ENCODE data around the gene MRPL28.
"Not testable (repeated sequence)": the region's sequence is repeated elsewhere in the genome, so short reads cannot be mapped to it uniquely, and the experiment has no call there.

Gene MRPL28

DNA sequence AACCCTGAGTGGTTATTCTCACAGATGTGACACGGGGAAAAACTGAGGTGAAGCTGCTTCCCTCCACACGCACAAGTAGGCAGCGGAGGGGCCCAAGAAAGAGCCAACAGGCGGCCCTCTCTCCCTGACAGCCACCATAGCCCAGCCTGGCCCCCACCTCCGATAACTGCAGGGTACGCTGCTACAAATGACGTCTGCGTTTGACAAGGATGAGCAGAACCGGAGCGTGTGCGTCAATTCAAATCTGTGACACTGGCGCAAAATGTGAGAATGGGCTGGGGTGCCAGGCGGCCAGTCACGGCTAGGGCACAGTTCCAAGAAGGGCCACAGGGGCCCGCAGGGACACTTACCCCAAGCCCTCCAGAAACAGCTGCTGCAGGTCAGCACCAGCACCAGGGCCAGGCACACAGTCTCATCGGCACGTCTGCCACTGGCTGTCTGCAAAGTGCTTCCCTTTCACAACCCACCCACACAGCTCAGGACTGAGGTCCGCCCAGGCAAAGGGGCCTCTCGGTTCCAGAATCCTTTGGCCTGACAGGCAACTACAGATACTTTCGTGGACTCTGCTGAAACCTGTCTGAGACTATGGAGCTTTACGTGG is 32.3 kb downstream of the MRPL28 start:
- Histone ChIP-seq H3K4me1 (ENCODE audit: insufficient read depth, poor library complexity, severe bottlenecking) (peaks cover 7% of the 10 kb centered on the region), H3K36me3 (ENCODE audit: low read depth) (peaks cover 10% of the 10 kb centered on the region), H3K4me3 (ENCODE audit: severe bottlenecking) (no peak overlapping the region), H3K9me3 (ENCODE audit: severe bottlenecking) (no peaks in the 10 kb centered on the region), H3K27ac (ENCODE audit: poor library complexity, severe bottlenecking) (no peak overlapping the region), H3K27me3 (ENCODE audit: insufficient read depth, poor library complexity, severe bottlenecking) (no peaks in the 10 kb centered on the region)
- ATAC-seq (ENCODE audit: low read depth) = no peak
- DNase-seq (ENCODE audit: low spot score) = no peak
- TF ChIP-seq, protein P1, sequence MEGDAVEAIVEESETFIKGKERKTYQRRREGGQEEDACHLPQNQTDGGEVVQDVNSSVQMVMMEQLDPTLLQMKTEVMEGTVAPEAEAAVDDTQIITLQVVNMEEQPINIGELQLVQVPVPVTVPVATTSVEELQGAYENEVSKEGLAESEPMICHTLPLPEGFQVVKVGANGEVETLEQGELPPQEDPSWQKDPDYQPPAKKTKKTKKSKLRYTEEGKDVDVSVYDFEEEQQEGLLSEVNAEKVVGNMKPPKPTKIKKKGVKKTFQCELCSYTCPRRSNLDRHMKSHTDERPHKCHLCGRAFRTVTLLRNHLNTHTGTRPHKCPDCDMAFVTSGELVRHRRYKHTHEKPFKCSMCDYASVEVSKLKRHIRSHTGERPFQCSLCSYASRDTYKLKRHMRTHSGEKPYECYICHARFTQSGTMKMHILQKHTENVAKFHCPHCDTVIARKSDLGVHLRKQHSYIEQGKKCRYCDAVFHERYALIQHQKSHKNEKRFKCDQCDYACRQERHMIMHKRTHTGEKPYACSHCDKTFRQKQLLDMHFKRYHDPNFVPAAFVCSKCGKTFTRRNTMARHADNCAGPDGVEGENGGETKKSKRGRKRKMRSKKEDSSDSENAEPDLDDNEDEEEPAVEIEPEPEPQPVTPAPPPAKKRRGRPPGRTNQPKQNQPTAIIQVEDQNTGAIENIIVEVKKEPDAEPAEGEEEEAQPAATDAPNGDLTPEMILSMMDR (IDR thresholded peaks at IDR 0.05; ENCODE audit: poor library complexity, severe bottlenecking) = no peak

DNA sequence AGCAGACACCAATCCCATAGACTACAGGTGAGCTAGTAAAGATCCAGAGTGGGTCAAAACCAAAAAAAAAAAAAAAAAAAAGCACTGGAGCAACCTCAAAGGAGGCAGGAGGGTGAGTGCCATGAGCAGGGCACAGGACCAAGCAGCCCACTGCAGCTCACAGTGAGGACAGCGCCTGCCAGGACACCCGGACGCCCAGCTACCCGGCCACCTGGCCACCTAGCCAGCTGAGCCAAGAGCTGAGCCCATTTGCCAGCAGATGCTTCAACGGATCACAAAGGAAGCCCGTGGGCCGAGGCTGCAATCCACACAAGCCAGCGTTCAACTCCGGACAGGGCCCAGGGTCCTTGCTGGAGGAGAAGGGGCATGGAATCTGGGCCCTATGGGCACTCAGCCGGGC is 32.9 kb downstream of the MRPL28 start:
- peaks cover 4% of the 10 kb centered on the region for H3K36me3 ChIP-seq (ENCODE audit: low read depth)
- no peak for ATAC-seq (ENCODE audit: low read depth)
- no peaks in the 10 kb centered on the region for H3K27me3 ChIP-seq (ENCODE audit: insufficient read depth, poor library complexity, severe bottlenecking)
- no peak for DNase-seq (ENCODE audit: low spot score)
- H3K27ac ChIP-seq (ENCODE audit: poor library complexity, severe bottlenecking) = no peak overlapping the region
- TF ChIP-seq, protein P1 (IDR thresholded peaks at IDR 0.05; ENCODE audit: poor library complexity, severe bottlenecking) = no peak
- no peaks in the 10 kb centered on the region for H3K9me3 ChIP-seq (ENCODE audit: severe bottlenecking)
- peaks cover 7% of the 10 kb centered on the region for H3K4me1 ChIP-seq (ENCODE audit: insufficient read depth, poor library complexity, severe bottlenecking)
- H3K4me3 ChIP-seq (ENCODE audit: severe bottlenecking) = no peak overlapping the region

DNA sequence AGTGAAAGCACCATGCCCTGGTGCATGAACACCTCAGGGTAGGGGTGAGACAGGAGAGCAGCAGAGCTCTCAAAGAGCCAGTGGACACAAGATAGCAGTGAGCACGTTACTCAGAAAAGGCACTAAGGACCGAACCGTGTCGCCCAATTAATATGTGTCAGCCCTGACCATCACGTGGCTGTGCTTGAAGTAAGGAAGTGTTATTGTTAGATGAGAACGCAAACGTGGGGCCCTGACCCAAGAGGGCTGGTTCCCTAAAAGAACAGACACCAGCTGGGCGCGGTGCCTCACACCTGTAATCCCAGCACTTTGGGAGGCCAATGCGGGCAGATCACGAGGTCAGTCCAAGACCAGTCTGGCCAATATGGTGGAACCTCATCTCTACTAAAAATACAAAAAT is 34.1 kb downstream of the MRPL28 start:
- no peak overlapping the region for H3K27ac ChIP-seq (ENCODE audit: poor library complexity, severe bottlenecking)
- H3K9me3 ChIP-seq (ENCODE audit: severe bottlenecking) = no peaks in the 10 kb centered on the region
- no peak for ATAC-seq (ENCODE audit: low read depth)
- TF ChIP-seq, protein P1 (IDR thresholded peaks at IDR 0.05; ENCODE audit: poor library complexity, severe bottlenecking) = no peak
- no peak for DNase-seq (ENCODE audit: low spot score)
- peaks cover 7% of the 10 kb centered on the region for H3K4me1 ChIP-seq (ENCODE audit: insufficient read depth, poor library complexity, severe bottlenecking)
- H3K27me3 ChIP-seq (ENCODE audit: insufficient read depth, poor library complexity, severe bottlenecking) = no peaks in the 10 kb centered on the region
- H3K36me3 ChIP-seq (ENCODE audit: low read depth) = no peaks in the 10 kb centered on the region
- no peak overlapping the region for H3K4me3 ChIP-seq (ENCODE audit: severe bottlenecking)

DNA sequence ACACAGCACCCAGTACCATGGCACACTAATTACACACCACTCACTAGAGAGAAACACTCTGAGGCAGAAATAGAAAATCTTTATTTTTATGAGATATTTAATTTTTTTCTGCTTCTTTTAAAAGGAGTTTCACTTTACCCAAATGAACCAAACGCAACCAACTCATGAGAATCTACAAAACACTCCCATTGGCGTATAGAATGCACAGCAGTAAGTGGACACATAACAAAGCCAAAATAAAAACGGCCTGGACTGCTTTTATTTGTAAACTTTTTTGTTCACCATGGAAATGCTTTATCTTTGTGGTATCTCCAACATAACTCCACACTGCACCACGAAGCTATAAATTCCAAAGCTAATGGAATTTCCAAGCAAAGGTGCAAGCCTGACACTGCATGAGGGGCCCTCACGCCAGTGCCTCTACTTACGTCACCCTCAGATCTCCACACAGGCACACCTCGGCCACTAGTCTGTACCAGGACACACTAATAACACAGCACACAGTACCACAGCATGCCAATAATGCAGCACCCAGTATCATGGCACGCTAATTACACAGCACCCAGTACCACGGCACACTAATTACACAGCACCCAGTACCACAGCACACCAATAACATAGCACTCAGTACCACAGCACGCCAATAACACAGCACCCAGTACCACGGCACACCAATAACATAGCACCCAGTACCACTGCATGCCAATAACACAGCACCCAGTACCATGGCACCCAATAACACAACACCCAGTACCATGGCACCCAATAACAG is 35.3 kb downstream of the MRPL28 start:
- H3K27ac ChIP-seq (ENCODE audit: poor library complexity, severe bottlenecking); H3K4me1 ChIP-seq (ENCODE audit: insufficient read depth, poor library complexity, severe bottlenecking); H3K27me3 ChIP-seq (ENCODE audit: insufficient read depth, poor library complexity, severe bottlenecking); H3K9me3 ChIP-seq (ENCODE audit: severe bottlenecking); H3K36me3 ChIP-seq (ENCODE audit: low read depth); ATAC-seq (ENCODE audit: low read depth); DNase-seq (ENCODE audit: low spot score); H3K4me3 ChIP-seq (ENCODE audit: severe bottlenecking): not testable (repeated sequence)

DNA sequence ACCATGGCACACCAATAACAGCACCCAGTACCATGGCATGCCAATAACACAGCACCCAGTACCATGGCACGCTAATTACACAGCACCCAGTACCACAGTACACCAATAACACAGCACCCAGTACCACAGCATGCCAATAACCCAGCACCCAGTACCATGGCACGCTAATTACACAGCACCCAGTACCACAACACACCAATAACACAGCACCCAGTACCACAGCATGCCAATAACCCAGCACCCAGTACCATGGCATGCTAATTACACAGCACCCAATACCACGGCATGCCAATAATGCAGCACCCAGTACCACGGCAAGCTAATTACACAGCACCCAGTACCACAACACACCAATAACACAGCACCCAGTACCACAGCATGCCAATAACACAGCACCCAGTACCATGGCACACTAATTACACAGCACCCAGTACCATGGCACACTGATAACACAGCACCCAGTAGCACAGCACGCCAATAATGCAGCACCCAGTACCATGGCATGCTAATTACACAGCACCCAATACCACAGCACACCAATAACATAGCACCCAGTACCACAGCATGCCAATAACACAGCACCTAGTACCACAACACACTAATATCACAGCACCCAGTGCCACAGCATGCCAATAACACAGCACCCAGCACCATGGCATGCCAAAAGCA is 36.0 kb downstream of the MRPL28 start:
- not testable (repeated sequence) for H3K27ac ChIP-seq (ENCODE audit: poor library complexity, severe bottlenecking); H3K36me3 ChIP-seq (ENCODE audit: low read depth); H3K9me3 ChIP-seq (ENCODE audit: severe bottlenecking); DNase-seq (ENCODE audit: low spot score); ATAC-seq (ENCODE audit: low read depth); H3K27me3 ChIP-seq (ENCODE audit: insufficient read depth, poor library complexity, severe bottlenecking); H3K4me1 ChIP-seq (ENCODE audit: insufficient read depth, poor library complexity, severe bottlenecking); H3K4me3 ChIP-seq (ENCODE audit: severe bottlenecking)

Measured in RWPE2 (cell line).